Peyer's patch (tissue), 4 donors: ENCODE results near the gene GPR108.

Source experiments
- CTCF ChIP-seq, 6 experiments: fragments of 450-650 bp in 4 of 6; fragments of 200-600 bp in 2 of 6; sonication (generic) in 1 of 6; IDR thresholded peaks; one replicate each; pipeline ENCODE4 v1.5.1; 2017 to 2019; ENCODE audit warnings: antibody characterized with exemption in 6 of 6, mild to moderate bottlenecking in 3 of 6, moderate library complexity in 1 of 6
- POLR2A ChIP-seq, 2 donors: fragments of 450-650 bp; IDR thresholded peaks; one replicate each; pipeline ENCODE4 v1.5.1; 2017; ENCODE audit warnings: antibody characterized with exemption in 2 of 2, mild to moderate bottlenecking in 2 of 2, moderate library complexity in 2 of 2

- no peak for TF ChIP-seq CTCF (IDR thresholded peaks at IDR 0.05)
- no peak for TF ChIP-seq POLR2A (IDR thresholded peaks at IDR 0.05)
Observed at GRCh38 chr19:6736917-6737283, 480 bp downstream of the GPR108 start.
